Activated CD4-positive, alpha-beta T cell treated with anti-CD3 and anti-CD28 coated beads, Interleukin-10, Interleukin-2, amounts not matched to agents 100 ng/mL and 50 ng/mL, durations not matched to agents 16 hours and 8 hours (primary cell): ENCODE measurements around the gene GLIS2.

Experiments
- DNase-seq: peaks from one replicate; pipeline ENCODE4 v3.0.0-alpha.2; 2020

GLIS2 gene

GRCh38 chr16:4372578-4373355 lies 56.9 kb downstream of the GLIS2 start:
- no peak for DNase-seq

- DNase-seq, result no peak
Observed at GRCh38 chr16:4373356-4373908, 57.6 kb downstream of the GLIS2 start.

DNA sequence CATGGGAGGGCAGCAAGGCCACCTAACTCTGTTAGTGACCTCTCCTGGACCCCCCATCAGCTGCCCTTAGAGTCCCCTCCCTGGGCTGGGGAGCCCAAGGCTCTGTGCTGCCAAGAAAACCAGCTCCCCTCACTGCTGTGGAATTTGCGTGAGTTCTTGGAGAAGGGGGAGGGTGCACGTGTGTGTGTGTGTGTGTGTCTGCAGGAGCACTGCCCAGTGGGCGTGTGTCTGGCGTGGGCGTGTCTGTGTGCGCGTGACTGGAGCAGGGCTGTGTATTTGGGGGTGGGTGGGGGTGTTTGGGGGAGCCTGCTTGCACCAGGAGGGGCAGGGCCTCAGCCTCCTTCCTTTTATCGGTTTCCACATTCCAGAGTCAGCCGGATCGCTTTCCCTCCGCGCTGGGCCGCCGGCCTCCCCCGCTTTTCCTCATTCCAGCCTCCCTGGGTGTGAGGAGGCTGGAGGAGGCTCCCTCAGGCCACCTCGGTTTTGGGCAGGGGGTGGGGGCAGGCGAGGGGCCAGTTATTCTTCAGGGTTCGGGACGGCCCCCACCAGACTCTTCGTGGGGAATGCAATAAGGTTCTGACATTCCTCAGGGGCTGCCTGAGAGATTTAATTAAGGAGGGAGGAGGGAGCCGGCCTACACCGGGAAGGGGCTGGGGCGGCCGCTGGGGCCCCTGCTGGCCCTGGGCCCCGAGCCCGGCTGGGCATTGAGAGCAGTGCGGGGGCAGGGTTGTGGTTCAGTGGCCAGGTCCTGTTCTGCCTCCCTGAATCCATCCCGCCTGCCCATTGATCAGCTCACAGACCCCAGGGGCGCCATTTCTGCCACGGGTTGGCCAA lies 58.3 kb downstream of the GLIS2 start:
- DNase-seq, result no peak

- DNase-seq, result no peak
Observed at GRCh38 chr16:4375717-4376116, 59.9 kb downstream of the GLIS2 start.

- no peak for DNase-seq
Observed at GRCh38 chr16:4376126-4376892, 60.4 kb downstream of the GLIS2 start.

GRCh38 chr16:4376893-4377572 lies 61.2 kb downstream of the GLIS2 start:
- no peak for DNase-seq

- no peak for DNase-seq
Observed at GRCh38 chr16:4377573-4378154, 61.8 kb downstream of the GLIS2 start.

GRCh38 chr16:4378161-4378666 lies 62.3 kb downstream of the GLIS2 start:
- no peak for DNase-seq

DNA sequence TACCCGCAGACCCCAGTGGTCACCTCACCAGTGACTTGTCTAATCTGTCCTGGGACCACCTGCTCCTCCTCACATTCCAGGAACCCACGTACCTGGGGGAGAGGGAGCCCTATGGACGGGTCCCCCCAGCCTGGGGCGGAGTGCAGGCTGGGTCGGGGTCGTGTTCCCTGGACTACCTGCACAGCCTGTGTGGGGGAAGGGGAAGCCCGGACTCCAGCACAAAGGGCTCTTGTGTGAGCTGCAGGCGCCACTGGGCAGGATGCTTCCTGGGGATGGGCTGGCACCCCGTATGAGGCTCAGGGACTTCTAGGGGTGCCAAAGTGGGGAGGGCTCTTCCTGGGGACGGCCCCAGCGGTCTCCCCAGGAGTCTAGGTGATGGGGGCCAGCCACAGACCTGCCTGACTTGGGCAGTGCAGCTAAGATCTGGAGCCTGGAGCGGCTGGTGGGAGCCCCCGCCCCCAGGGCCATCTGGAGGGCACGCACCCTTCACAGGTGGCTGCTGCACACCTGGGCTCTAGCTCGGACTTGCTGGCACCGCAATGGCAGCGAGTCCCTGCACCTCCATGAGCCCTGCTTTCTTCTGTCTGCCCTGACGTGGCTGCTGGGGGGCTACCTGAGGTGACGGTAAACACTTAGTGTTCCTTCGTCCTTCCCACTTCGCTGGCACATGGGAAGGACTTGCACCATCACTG lies 63.3 kb downstream of the GLIS2 start:
- no peak for DNase-seq

GRCh38 chr16:4380119-4381063 lies 64.5 kb downstream of the GLIS2 start:
- DNase-seq, result no peak

GRCh38 chr16:4381072-4381934 lies 65.4 kb downstream of the GLIS2 start:
- no peak for DNase-seq

DNA sequence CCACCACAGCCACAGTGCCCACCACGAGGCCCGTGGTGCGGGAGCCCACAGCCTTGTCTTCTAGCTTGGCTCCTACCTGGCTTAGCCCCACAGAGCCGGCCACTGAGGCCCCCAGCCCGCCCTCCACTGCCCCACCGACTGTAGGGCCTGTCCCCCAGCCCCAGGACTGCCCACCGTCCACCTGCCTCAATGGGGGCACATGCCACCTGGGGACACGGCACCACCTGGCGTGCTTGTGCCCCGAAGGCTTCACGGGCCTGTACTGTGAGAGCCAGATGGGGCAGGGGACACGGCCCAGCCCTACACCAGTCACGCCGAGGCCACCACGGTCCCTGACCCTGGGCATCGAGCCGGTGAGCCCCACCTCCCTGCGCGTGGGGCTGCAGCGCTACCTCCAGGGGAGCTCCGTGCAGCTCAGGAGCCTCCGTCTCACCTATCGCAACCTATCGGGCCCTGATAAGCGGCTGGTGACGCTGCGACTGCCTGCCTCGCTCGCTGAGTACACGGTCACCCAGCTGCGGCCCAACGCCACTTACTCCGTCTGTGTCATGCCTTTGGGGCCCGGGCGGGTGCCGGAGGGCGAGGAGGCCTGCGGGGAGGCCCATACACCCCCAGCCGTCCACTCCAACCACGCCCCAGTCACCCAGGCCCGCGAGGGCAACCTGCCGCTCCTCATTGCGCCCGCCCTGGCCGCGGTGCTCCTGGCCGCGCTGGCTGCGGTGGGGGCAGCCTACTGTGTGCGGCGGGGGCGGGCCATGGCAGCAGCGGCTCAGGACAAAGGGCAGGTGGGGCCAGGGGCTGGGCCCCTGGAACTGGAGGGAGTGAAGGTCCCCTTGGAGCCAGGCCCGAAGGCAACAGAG lies 66.3 kb downstream of the GLIS2 start:
- no peak for DNase-seq

- DNase-seq, result no peak
Observed at GRCh38 chr16:4382795-4383357, 67.0 kb downstream of the GLIS2 start.

GRCh38 chr16:4383591-4384444 lies 68.0 kb downstream of the GLIS2 start:
- DNase-seq, result no peak

DNA sequence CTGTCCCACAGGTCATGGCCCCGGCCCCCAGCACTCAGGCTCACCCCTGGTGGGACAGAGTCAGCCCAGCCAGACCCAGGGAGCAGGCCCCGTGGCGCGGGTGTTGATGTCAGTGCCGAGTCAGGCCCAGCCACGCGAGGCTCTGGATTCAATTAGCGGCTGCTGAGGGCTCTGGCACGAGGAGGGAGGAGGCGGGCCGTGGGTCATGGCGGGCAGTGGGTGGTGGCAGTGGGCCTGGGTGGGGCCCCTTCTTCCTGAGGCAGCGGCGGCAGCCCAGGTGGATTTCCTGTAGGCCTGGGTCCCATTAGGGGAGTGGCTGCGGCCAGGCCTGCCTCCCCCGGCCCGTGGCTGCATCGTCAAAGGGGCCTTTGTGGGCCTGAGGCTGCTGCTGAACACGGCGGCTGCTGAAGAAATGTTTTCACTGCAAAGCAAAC lies 68.7 kb downstream of the GLIS2 start:
- DNase-seq, result no peak

DNA sequence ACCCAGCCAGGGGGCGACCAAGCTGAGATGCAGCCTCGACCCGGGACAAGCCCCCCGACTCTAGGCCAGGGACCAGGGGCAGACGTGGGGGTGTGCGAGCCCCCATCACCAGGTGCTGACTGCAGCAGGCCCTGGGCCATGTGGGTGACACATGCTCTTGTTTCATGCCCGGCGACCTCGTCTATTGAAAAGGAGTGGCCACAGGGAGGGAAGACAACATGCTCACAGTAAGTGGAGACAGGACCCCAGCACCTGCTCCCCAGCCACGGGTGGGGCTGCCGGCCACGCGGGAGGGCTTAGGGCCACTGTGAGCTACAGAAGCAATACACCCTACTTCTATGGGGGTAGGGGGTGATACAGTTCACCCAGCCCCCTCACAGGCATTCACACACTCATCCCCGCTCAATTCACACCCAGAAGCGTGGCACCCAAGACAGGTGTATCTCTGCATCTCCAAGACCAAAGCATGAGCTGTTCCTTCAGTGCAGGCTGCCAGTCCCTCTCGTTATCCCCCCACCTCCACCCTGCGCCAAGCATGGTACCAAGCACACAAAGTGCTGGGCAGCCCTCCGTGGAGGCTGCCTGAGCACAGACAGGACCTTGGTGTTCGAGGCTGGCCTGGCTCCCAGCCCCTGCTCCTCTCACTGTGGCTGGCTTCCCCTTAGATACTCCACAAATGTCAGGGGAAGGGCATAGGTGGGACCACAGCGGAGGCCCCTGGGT lies 69.4 kb downstream of the GLIS2 start:
- no peak for DNase-seq
